SK-MEL-5 (cell line): ENCODE data around the gene NAE1. TPM values are rescaled to one million over a fixed set of nuclear protein-coding genes. Genes with fewer than 3 reads are reported as not detected.
"Not testable (repeated sequence)": the region's sequence is repeated elsewhere in the genome, so short reads cannot be mapped to it uniquely, and the experiment has no call there.

ENCODE experiments used
- DNase-seq: peaks from one replicate; pipeline ENCODE4 v3.0.0-alpha.2; 2016; ENCODE audit warnings: low read depth, low spot score
- in situ Hi-C: cut with HindIII; loops from 2 replicates; pipeline ENCODE4 v1.10.0; 2016; ENCODE audit warnings: low sequenced_read_pairs, high pct_unique_total_duplicates, low pct_unique_long_range_greater_than_20kb
- total RNA-seq: library from RNA; depleted of rRNA; stranded (reverse); fragments of >200 nt; shearing (Covaris generic); gene quantifications from 2 replicates; pipeline ENCODE4 v1.2.3, GENCODE V29; 2014

The NAE1 gene
- total RNA-seq, 1 experiment from 2014 or later = 114 TPM

DNA sequence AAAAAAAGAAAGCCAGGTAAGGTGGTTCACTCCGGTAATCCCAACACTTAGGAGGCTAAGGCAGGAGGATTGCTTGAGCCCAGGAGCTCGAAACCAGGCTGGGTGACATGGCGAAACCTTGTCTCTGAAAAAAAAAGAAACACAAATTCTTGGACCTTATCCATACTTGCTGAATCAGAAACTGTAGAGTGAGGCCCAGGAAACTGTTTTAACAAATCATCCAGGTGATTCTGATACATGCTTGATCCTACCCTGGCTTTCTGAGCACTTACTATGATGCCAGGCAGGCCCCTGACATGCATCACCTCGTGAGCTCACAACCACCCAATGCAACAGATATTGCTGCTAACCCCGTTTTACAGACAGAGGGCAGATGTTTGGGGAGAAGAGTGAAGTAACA is 4.0 kb upstream of the NAE1 start:
- in situ Hi-C loops = no loop called here
- no peak for DNase-seq

DNA sequence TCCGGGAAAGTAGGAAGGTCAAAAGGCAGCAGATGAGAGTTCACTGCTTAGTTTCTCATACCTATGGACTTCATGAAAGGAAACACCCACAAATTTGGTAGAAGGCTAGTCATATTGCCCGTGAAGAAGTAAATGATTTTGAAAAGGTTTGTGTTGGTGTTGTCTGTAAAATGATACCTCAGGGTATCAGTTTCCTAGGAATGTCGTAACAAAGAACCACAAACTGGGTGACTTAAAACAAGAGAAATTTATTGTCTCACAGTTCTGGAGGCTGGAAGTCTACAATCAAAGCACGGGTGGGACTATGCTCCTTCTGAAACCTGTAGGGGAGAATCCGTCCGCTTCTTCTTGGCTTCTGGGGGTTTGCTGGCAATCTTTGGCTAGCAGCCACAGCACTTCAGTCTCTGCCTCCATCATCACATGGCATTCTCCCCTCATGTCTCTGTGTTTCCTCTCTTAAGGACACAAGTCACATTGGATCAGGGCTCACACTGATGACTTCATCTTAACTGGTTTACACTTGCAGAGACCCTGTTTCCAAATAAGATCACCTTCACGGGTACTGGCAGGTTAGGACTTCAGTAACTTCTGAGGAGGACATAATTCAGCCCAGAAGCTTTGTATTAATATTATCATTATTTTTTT is 2.0 kb upstream of the NAE1 start:
- in situ Hi-C loops = no loop called here
- no peak for DNase-seq

DNA sequence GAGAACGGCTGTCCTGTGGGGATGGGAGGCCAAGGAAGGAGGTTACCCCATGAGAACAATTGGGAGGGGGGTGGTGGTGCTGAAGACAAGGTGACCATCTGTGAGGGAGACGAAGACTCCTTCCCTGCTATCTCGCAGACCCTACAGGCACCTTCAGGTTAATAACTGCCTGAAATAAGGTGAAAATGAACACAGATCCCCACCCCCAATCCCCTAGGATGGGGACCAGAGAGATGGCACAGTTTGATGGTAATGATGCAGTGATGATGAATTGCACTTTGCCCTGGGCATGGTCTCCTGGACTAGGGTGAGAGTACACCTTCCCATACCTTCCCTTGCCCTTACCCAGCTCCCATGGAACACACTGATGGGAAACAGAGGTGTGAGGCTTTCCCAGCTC is 1.4 kb upstream of the NAE1 start:
- in situ Hi-C loops = no loop called here
- DNase-seq = no peak

GRCh38 chr16:66824006-66824405 is 6.8 kb downstream of the NAE1 start:
- in situ Hi-C loops = no loop called here
- DNase-seq = no peak

- in situ Hi-C loops = no loop called here
- no peak for DNase-seq
Observed at GRCh38 chr16:66814734-66815133, 16.0 kb downstream of the NAE1 start.

- no peak for DNase-seq
- in situ Hi-C loops = no loop called here
Observed at GRCh38 chr16:66811043-66811442, 19.7 kb downstream of the NAE1 start.

DNA sequence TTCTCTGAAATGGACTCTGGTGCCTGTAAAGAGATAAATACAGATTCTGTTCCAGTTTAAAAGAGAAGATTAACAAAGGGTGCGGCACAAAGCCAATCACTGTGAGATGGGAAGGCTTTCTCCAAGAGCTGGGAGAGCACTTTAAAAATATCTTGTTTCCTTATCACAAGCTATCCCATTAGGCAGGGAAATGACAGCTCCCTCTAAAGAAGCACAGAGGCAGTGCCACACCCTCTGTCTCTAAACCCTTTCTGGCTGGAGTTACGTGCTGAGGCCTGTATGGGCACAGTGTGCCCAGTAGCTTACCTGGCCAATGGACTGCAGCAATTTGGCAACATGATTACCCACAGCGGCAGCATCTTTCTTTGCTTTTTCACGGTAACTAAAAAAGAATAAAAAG is 20.4 kb downstream of the NAE1 start:
- in situ Hi-C loops = no loop called here
- DNase-seq = peak; percentile 8

- in situ Hi-C loops = no loop called here
- no peak for DNase-seq
Observed at GRCh38 chr16:66809765-66810164, 21.0 kb downstream of the NAE1 start.

DNA sequence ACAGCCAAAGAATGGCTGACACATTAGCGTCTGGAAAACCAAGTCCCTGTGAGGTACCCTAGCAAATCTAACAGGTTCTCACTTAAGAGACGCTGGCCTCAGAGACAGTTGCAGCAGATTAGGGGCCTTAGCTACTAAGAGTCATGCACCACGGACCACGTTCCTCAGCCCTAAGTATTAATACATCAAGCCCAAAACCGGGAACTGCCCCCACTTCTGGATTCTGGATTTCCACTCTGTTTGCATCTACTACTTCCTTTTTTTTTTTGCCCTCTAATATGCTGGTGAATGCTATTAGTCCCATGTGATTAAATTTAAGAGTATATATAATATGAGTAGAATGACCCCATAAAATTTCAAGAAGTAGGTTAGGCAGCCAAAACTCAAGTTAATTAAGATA is 28.6 kb downstream of the NAE1 start:
- no peak for DNase-seq
- in situ Hi-C loops = no loop called here

DNA sequence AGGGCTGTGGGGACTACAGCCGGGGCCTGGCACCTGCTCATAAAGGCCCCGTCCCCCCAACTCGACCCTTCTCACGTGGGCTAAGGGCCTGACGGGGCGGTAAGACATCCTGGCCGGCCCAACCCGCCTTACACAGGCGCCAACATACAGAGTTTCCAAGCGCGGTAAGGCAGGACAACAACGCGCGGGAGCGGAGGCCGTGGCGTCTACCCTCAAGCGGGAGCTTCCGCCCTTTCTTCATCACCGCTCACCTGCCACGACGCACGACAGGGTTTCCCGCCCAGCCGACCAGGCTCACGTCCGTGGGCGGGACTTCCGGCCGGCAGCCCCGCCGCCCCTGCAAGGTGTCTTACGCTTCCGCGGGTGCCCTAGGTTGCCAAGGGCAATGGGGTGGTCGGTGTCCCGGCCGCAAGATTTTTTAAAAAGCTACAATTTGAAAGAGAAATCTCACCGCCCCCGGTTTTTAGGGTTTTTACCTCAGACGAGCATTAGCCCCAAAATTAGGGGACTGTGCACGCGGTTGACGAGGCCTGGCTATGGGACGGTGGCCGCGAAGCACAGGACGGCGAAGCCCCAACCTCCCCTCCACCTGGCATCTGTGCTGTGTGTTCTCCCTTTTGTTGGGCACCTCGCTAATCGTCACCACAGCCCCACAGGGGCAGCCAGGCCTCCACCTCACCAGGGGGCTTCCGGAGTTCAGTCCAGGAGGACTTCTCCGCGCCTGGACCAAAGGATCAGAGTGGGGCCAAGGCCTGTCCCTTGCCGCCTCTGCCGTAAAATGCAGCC is 29.3 kb downstream of the NAE1 start, which contains the start of gene TERB1:
Gene TERB1 (minus strand): TSS at position 265 of the 786 bp plus-strand sequence. CDS start 4,786 bp downstream, outside the sequence.
- in situ Hi-C loops = no loop called here
- no peak for DNase-seq

- in situ Hi-C loops = no loop called here
- no peak for DNase-seq
Observed at GRCh38 chr16:66800856-66801255, 29.9 kb downstream of the NAE1 start.

DNA sequence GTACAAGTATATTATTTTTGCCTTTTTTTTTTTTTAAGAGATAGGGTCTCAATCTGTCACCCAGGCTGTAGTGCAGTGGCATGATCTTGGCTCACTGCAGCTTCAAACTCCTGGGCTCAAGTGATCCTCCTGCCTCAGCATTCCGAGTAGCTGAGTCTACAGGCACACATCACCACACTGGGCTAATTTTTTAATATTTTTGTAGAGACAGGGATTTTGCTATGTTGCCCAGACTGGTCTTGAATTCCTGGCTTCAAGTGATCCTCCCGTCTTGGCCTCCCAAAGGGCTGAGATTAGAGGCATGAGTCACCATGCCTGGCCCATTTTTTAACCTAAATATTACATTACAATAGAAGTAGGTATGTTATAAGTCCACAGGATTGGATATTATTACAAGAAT is 32.6 kb downstream of the NAE1 start:
- DNase-seq = no peak
- in situ Hi-C loops = no loop called here

DNA sequence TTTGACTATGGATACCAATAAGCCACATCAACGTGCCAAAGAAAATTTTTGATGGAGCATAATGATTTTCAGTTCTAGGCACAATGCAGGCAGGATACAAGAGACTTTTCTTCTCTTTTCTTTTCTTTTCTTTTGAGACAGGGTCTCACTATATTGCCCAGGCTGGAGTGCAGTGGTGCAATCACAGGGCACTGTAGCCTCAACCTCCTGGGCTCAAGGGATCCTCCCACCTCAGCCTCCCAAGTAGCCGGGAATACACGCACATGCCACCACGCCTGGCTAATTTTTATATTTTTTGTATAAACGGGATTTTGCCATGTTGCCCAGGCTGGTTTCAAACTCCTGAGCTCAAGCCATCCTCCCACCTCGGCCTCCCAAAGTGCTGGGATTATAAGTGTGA is 36.8 kb downstream of the NAE1 start:
- in situ Hi-C loops = not testable (repeated sequence)

DNA sequence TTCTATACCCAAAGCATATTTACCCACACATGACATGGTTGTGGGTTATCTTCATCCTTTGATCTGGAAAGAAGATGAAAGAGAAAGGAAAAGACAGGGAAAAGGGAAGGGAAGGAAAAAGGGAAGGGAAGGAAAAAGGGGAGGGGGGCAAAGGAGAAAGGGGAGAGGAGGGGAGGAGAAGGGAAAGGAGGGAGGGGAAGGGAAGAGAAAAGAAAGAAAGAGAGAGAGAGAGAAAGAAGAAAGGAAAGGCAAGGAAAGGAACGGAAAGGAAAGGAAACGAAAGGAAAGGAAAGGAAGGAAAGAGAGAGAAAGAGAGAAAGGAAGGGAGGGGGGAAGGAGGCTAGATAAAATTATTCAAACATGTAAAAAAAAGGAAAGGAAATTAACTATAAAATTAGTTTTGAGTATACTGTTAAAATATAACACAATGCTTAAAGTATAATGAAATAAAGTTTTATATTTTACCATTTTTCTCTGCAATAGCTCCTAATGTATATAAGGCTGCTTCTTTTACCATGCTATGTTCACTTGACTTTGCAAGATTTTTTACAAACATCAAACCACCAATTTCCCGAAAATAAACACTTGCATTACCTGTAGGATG is 40.5 kb downstream of the NAE1 start:
- no peak for DNase-seq
- in situ Hi-C loops = no loop called here

More for the DNA sequence above, 36.8 kb downstream of the NAE1 start:
- DNase-seq = not testable (repeated sequence)

- in situ Hi-C loops = no loop called here
- no peak for DNase-seq
Observed at GRCh38 chr16:66787427-66787826, 43.3 kb downstream of the NAE1 start.

DNA sequence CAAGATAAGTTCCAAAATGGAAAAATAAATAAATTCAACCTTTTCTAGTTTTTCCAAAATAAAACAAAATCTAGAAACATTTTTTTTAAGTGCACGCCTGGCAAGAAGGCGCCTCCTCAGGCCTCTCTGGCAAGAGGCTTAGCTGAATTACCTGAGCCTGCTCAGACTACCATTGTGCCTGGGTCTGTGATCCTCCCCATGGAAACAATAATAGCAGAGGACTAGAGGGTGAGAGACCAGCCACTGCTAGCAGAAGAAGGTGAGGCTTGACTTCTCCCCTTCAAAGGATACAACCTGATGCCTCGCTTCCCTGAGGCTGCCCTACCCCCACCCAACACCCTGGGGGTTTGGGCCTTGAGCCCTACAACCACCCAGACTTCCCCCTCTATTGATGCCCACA is 44.2 kb downstream of the NAE1 start:
- no peak for DNase-seq
- in situ Hi-C loops = no loop called here

GRCh38 chr16:66776457-66776856 is 54.3 kb downstream of the NAE1 start:
- DNase-seq = no peak
- in situ Hi-C loops = no loop called here

DNA sequence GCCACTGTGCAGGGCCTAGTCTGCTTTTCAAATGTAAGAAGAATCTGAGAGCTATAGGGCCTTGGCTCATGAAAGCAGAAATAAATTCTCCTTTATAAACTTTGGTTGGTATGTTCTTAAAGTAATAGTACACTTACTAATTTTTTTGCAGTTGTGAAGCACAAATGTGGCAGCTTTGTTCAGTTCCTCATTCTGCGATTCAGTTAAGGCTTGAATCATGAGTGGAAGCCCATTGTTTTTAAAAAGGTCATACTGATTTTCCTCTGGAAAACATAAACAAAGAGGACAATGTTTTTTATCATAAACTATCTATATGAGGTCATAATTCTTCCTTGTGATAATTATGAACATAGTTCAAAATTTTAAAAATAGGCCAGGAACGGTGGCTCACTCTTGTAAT is 55.8 kb downstream of the NAE1 start:
- peak; percentile 94 for DNase-seq
- in situ Hi-C loops = no loop called here

- in situ Hi-C loops = no loop called here
Observed at GRCh38 chr16:66758086-66758485, 72.7 kb downstream of the NAE1 start.

More at GRCh38 chr16:66758086-66758485, 72.7 kb downstream of the NAE1 start:
- no peak for DNase-seq
